Fibroblast of skin of right biceps (primary cell): Measurements from ENCODE around the gene DNAJA2.
A peak's percentile ranks its signal among the peaks of the same experiment; 100 is the strongest.
"Not testable (repeated sequence)": the region's sequence is repeated elsewhere in the genome, so short reads cannot be mapped to it uniquely, and the experiment has no call there.

Source experiments
- DNase-seq: peaks from one replicate; pipeline ENCODE4 v3.0.0-alpha.2; 2013

Gene DNAJA2

DNA sequence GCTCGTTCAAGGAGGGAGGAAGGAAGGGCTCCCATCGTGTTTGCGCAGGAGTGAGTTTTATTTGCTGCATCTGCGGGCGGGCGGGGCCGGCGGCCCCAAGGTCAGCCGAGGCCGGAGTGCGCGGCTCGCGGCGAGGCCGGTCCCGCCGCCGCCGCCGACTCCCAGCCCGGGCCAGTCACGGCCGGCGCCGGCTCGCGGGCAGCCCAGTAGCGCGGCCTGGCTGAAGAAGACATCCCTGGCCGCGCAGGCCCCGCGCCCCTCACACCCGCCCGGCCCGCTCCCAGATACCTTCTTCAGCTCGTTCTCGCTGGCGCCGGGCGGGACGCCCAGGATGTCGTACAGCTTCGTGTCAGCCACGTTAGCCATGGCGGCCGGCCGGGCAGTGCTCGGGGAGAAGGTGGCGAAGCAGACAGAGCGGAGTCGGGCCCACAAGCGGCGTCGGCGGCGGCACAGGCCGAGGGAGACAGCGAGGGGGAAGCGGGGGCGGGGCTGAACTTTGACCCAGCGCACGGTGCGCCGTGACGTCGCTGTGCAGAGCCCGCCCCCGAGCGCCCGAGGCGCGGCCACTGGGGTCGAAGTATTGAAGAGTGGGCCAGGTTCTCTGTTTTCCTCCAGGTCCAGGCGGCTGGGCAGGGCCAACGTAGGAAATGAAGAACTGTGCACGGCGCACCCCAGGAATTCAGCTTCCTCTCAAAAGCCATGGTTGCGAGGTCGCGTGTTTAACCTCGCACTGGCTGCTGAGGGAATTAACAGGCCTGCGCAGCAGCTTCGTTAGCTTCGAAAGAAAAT is at the start of gene DNAJA2:
Gene DNAJA2 (minus strand): TSS at position 468 of the 789 bp plus-strand sequence. CDS start 102 bp downstream, at position 366.
- peak; percentile 87 for DNase-seq

DNA sequence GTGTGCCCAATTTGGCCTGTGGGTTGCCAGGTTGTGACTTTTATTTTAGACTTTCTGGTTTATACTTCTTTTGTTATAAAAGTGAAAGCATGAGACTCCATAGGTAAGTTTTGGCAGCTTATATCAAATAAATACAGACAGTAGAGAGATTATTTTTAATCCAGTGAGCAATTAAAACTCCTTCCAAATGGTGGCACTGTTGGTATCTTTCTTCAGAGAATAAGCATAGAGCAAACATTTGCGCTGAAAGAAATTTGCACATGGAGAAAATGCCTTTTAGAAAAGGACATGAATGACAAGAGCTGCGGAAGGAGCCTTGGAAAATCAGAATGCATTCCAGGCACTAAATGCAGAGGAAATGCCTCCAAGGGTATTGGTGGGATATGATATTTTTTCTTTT is 46.1 kb upstream of the DNAJA2 start:
- DNase-seq = no peak

DNA sequence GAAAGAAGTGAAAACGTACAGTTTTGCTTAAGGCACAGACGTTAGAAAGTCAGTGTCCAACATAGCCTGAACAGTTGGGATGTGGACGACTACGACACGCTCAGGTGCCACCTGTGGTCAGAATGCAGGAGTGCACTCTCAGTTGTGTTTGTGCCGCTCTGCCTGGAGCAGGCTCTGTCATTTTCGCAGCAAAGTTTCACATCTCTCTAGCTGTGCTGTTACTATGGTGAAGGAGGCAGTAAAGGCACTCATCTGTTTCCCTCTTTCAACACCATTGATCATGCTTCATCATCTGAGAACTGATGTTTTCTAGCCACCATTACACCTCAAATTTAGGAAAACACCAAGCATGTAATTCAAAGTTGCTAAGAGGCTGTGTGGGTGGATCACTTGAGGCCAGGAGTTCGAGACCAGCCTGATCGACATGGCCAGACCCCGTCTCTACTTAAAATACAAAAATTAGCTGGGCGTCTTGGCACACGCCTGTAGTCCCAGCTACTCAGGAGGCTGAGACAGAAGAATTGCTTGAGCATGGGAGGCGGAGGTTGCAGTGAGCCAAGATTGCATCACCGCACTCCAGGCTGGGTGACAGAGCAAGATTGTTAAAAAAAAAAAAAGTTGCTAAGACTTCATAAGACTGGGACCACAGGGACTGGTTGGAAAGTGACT is 44.9 kb upstream of the DNAJA2 start:
- DNase-seq = no peak

DNA sequence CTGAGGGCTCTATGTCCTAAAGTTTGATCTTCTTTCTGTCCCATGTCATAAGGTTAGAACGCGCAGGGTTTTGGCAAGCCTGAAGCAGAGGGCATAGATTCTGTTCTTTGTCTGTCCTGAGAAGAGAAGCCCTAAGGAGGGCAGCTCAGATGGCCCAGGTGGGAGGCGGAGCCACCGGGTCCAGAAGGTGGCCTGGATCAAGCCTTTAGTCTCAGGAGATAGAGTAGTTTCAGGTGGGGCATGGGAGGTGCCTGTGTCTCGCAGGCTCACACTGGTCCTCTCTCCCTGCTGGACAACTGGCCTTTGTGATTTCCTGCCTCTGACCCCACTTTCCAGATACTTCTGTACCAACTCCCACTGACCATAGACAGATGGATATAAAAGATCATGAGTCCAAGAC is 44.2 kb upstream of the DNAJA2 start:
- no peak for DNase-seq

DNA sequence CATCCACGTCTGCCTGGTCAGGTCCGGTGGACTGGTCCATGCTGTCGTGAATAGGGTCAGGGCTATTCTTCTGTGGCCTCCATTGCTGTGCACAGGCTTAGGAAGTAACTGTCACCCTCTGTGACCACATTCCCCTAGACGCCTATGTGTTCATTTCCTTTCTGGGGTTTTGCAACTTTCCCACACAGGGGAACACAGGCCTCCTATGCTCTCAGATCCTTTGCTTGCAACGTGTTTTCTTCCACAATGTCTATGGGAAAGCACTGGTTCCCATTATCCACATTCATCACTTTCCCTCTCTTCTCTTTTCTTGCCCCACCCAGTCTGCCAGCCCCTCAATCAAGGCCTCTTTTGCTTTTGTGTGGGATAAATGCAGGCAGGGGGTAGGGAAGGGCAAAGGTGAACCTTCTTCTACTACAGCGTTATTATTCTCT is 43.2 kb upstream of the DNAJA2 start:
- no peak for DNase-seq

DNA sequence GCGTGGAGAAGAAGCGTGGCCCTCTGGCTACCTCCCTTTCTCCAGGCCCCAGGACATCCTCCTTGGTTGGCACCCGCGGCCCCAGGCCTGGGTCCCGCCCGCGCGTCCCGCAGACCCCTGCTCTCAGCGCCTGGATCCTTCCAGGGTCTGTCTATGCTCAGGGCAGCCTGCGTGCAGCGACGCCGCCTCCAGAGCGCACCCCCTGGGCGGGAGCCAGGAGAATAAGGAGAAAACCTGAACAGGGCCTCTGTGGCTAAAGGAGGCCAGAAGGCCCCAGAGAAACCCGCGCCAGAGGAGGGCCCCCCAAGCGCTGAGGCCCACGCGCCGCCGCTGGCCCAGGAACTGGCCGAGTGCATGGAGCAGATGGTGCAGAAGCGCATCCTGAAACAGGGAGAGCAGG is 40.4 kb upstream of the DNAJA2 start:
- no peak for DNase-seq

DNA sequence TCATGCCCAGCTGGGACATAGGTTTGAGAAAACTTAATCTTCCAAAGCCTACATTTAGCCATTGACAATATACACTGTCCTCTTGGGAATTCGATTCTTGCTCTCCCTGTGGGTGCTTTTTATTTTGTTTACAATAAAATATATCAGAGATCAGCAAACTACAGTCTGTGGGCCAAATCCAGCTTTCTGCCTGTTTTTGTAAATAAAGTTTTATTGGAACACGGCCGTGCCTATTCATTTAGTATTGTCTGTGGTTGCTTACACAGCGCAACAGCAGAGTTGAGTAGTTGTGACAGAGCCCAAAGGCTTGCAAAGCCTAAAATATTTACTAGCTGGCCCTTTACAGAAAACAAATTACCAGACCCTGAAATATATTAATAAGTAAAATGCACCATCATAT is 39.7 kb upstream of the DNAJA2 start:
- no peak for DNase-seq

DNA sequence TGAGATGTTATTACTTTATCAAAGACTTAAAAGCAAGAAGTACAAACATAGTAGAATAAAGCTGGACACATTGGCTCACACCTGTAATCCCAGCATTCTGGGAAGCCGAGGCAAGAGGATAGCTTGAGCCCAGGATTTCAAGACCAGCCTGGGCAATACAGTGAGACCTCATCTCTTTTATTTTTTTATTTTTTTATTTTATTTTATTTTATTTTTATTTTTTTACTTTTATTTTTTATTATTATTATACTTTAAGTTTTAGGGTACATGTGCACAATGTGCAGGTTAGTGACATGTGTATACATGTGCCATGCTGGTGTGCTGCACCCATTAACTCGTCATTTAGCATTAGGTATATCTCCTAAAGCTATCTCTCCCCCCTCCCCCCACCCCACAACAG is 37.3 kb upstream of the DNAJA2 start:
- not testable (repeated sequence) for DNase-seq

DNA sequence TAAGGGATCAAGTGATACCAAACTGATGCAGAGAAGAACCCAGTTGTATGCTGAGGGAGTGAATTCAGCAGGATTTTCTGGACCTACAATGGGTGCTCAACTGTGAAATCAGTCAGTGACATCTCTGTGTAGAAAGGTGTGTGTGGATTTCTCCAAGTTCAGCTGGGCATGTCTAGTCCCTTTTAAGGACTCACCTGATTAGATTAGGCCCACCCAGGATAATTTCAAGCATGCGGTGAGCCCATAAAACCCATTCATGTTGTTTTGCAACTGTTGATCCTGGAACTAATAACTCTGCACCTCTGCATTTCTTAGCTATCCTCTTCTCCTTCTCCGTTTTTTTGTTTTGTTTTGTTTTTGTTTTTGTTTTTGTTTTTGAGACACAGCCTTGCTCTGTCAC is 35.1 kb upstream of the DNAJA2 start:
- DNase-seq = no peak

DNA sequence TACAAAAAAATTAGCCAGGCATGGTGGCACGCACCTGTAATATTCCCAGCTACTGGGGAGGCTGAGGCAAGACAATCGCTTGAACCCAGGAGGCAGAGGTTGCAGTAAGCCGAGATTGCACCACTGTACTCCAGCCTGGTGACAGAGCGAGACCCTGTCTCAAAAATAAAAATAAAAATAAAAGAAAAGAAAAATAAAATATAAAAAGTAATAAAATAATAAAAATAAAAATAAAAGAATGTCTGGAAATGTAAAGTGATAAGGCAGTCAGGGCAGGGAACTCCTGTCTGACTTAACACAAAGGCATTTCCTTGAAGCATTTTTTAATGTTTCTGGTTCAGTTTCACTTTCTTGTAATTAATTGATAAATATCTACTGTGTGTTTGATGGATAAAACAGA is 34.7 kb upstream of the DNAJA2 start:
- DNase-seq = no peak

DNA sequence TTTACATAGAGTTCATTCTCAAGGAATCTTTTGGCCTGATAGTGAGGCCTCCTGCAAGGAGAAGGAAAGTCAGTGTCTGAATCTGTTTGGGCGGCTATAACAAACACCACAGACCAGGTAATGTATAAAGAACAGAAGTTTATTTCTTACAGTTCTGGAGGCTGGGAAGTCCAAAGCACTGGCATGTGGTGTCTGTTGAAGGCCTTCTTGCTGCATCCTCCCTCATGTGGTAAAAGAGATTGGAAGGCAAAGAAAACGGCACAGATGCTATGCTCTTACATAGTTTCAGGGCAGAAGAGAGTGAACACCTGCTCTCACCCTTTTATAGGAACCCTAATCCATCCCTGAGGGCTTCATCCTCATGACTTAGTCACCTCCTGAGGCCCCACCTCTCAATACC is 31.2 kb upstream of the DNAJA2 start:
- no peak for DNase-seq

DNA sequence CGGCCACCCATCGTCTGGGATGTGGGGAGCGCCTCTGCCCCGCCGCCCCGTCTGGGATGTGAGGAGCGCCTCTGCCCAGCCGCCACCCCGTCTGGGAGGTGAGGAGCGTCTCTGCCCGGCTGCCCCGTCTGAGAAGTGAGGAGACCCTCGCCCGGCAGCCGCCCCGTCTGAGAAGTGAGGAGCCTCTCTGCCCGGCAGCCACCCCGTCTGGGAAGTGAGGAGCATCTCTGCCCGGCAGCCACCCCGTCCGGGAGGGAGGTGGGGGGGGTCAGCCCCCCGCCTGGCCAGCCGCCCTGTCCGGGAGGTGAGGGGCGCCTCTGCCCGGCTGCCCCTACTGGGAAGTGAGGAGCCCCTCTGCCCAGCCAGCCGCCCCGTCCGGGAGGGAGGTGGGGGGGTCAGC is 26.6 kb upstream of the DNAJA2 start:
- not testable (repeated sequence) for DNase-seq

DNA sequence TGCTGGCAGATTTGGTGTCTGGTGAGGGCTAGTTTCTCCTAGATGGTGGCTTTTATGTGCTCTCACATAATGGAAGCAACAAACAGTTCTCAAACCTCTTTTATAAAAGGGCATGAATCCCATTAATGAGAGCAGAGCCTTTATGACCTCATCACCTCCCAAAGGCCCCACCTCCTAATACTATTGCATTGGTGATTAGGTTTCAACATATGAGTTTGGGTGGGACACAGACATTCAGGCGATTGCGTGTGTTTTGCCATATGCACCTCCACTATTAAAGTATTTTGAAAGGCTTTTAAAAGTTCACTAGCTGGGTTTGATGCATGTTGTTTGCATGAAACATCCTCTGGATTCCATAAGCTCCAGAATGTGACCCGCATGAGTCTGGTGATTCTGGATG is 24.4 kb upstream of the DNAJA2 start:
- no peak for DNase-seq

DNA sequence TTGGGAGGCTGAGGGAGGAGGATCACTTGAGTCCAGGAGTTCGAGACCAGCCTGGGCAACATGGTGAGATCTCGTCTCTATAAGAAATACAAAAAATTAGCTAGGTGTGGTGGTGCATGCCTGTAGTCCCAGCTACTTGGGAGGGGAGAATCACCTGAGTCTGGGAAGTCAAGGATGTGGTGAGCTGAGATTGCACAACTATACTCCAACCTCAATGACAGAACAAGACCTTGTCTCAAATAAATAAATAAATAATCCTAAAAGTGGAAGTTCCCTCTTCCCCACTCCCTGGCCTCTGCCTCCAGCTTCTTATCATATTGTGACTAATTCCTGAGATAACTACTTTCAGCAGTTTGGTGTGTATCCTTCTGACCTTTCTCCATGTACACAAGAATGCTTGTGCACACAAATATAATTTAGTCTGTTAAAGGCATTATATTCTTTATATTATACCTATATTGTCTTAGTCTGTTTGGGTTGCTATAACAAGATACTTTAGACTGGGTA is 23.5 kb upstream of the DNAJA2 start:
- DNase-seq = no peak

DNA sequence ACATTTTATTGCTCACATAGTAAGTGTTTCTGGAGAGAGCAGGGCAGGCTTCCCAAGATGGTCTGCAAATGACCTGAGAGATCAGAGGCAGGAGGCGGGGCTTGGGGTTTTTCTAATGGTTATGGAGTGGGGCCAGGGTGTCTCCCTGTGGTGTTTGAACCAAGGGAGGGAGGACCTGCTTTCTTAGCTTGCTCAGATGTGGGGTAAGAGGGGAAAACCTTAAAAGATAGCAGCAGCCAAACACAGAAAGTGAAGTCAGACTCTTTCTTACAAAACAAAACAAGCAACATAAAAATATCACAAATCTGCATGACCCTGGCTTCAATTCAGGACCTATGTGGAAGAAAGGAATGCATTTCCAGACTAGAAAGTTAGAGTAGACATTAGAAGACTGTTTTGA is 22.9 kb upstream of the DNAJA2 start:
- no peak for DNase-seq

DNA sequence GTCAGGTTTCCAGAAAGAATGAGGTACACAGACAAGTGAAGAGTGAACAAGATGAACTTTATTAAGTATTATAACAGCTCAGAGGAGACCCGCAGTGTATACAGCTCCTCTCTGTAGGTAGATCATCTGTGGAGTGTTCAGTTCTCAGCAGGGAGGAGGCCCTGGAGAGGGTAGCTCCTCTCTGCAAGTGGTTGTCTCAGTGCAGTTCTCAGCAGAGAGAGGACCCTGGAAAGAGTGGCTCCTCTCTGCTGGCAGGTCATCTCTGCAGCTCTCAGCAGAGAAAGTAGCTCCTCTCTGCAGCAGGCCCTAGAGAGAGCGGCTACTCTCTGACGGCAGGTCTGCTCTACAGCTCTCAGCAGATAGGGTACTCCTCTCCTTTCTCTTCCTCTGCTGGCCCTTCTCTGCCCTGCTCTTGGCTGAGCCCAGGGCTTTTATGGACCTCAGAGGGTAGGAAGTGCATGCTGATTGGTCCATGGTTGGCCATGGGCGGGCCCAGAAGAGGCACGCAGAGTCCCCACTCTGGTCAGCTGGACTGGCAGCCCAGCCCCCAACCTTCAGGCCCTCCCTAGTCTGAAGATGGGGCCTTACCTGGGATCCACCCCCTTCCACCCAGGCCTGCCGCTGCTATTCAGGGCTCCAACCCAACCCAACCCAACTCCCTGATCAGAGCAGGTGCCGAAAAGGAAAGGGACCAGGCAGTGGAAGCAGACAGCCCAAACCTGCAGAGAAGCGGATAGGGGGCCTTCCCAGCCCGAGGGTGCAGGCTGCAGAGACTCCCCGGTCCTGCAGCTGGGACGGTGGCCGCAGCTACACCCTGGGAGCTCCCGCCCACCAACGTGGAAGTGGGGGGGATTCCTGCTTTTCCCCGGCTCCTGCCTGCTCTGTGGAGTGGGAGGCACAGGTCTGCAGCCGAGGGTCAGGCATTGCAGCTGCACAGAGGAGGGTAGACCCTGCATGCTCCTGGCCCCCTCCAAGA is 18.5 kb upstream of the DNAJA2 start:
- DNase-seq = no peak

DNA sequence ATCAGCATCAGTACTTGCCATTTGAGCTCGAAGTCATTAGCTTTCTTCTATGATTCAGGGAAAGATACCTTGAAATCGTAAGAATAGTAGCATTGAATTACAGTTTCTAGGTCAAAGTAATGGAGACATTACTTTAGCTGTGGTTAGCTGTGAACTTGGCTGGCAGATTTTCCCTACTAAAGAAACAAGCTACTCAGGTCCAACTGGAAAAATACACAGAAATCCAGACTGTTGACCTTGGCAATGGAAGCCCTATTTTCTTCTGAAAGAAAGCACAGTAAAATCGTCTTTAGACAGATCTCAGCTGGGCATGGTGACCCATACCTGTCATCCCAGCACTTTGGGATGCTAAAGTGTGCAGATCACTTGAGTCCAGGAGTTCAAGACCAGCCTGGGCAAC is 13.4 kb upstream of the DNAJA2 start:
- no peak for DNase-seq

DNA sequence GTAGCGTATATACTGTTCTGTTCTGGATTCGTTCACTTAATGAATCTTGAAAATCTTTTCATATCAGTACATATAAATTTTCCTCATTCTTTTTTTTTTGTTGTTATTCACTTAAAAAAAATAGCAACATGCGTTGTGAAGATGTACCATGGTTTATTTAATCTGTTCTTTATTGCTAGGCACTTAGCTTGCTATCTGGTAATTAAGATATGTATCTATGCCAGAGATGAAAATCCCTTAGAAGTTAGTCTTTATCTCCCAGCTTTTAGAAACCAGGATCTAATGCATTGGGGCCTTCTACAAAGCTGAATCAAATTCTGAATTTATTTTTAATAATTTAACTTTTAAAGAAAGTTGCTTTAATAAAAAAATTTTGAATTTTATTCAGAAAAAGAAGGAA is 13.0 kb upstream of the DNAJA2 start:
- no peak for DNase-seq

DNA sequence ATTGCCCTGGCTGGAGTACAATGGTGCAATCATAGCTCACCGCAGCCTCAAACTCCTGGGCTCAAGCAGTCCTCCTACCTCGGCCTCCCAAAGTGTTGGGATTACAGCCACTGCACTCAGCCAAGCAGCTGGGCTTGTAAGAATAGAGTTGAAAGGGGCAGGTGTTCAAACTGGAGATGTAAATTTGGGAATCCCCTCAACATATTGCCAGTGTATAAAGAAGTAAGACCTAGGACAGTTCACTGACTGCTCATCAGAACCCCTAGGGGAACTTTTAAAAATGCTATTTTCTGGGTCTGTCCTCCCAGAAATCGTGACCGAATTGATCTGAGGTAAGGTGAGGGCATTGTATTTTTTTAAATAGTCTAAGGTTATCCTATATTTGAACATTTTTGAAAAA is 8.9 kb upstream of the DNAJA2 start:
- DNase-seq = no peak

DNA sequence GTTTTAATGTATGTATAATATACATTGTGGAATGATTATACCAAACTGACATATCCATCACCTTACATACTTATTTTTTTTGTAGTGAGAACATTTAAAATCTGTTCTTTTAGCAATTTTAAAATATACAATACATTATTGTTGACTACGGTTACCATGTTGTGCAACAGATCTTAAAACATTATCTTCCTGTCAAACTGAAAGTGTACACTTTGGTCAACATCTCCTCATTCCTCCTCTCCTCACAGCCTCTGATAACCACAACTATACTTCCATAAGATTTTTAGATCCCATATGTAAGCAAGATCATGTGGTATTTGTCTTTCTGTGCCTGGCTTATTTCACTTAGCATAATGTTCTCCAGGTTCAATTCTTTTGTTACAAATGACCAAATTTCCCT is 7.5 kb upstream of the DNAJA2 start:
- no peak for DNase-seq

DNA sequence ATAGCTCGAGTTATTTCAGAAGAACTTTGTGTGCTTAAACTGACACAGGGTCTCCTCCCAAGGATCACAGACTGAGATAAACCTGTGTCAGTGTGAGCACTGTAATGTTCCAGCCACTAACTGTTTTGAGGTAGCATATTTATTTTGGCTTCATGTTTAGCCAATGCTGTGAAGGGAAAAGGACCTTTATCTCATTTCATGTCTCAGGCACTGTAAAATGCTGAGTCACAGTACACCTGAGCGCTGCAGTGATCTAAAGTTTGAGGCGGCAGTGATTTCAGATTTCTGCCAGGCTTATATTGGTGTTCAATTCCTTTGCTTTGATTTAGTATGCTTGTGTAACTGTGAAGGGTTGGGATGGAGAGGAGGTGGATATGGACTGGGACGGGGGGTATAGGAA is 3.1 kb upstream of the DNAJA2 start:
- DNase-seq = no peak

DNA sequence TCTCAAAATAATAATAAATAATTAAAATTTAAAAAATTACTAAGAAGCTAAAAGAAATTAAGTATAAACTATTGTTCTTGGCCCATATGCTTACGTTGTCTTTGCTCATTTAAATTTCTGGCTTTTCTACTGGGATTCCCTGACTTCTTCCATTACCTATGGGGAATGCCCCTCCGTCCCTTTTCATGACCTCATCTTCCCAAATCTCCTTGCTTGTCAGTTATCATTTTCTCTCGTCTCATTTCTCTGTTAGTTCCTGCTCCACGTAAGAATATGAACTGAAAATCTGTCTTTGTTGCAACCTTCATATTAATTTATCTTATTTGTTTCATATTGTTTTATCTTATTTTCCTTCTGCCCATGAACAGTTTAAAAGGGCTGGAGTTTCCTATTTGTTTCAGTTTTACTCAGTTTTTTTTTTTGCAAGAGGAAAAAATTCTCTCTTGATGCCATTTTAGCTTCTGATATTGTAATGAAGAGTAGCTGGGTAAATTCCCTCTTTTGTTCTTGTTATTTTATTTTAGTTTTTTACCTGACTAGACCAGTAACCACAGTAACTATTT is 2.5 kb upstream of the DNAJA2 start:
- no peak for DNase-seq

DNA sequence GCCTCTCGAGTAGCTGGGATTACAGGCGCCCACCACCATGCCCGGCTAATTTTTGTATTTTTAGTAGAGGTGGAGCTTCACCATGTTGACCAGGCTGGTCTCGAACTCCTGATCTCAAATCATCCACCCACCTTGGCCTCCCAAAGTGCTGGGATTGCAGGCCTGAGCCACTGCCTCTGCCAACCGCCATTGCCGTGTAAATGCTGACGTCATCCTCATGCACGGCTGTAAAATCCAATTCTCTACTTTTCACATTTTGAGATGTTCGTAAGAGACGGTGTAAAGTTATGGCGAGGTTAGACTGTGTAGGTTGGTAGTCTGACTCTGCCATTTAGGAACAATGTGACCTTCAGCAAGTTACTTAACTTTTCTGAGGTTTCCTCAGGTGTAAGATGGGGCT is 1.7 kb upstream of the DNAJA2 start:
- DNase-seq = no peak
